SK-N-SH (cell line): ENCODE data around the gene MANEAL. TPM values are rescaled to one million over a fixed set of nuclear protein-coding genes. Genes with fewer than 3 reads are reported as not detected.

Experiments used
- CTCF ChIA-PET: fragments of 300-600, 350-600 bp; formaldehyde crosslinking; extraction: SDS; loops from one replicate; lab custom pipeline; 2021; lab: Yijun Ruan, JAX
- POLR2A ChIA-PET: fragments of 350-600 bp; sonication (Branson Sonifier 250); formaldehyde crosslinking; extraction: SDS; loops from one replicate; lab custom pipeline; 2020; ENCODE audit warnings: antibody characterized with exemption, inconsistent platforms; lab: Yijun Ruan, JAX
- DNase-seq: peaks from one replicate; pipeline ENCODE4 v3.0.0; 2012
- H2AFZ ChIP-seq: fragments of 200-600 bp; sonication (generic); 2 replicates; pipeline ENCODE4 v1.8.1; 2016; ENCODE audit warnings: antibody characterized with exemption, mild to moderate bottlenecking, low read depth
- H3F3A ChIP-seq: fragments of 200-600 bp; sonication (generic); replicated peaks from 2 replicates; pipeline ENCODE3; 2016; ENCODE audit warnings: antibody characterized with exemption, mild to moderate bottlenecking; ENCODE audit not compliant: insufficient read depth
- H3K27ac ChIP-seq, 2 experiments: fragments of 200-500 bp in 1 of 2; fragments of 200-600 bp in 1 of 2; sonication (Bioruptor generic) in 1 of 2; sonication (generic), shearing (Covaris generic) in 1 of 2; 2 replicates each; pipeline versions ENCODE4 v1.5.1 to v1.6.1; 2014 to 2016; ENCODE audit warnings: low read depth in 2 of 2, inconsistent platforms in 1 of 2, low read length in 1 of 2, mild to moderate bottlenecking in 1 of 2, mixed read lengths in 1 of 2
- H3K27me3 ChIP-seq: fragments of 200-600 bp; sonication (generic), shearing (Covaris generic); 2 replicates; pipeline ENCODE4 v1.6.1; 2016; ENCODE audit warnings: mixed run types; ENCODE audit not compliant: insufficient read depth
- H3K36me3 ChIP-seq, 2 experiments: fragments of 200-500 bp in 1 of 2; fragments of 200-600 bp in 1 of 2; sonication (Bioruptor generic) in 1 of 2; sonication (generic) in 1 of 2; replicated peaks in 1 of 2; 2 replicates each; pipeline versions ENCODE3 to v1.5.1; 2014 to 2016; ENCODE audit warnings: low read length in 1 of 2, mild to moderate bottlenecking in 1 of 2; ENCODE audit not compliant: insufficient read depth in 2 of 2, control insufficient read depth in 1 of 2
- H3K4me1 ChIP-seq, 2 experiments: fragments of 200-500 bp in 1 of 2; fragments of 200-600 bp in 1 of 2; sonication (Bioruptor generic) in 1 of 2; sonication (generic), shearing (Covaris generic) in 1 of 2; 2 replicates each; pipeline versions ENCODE4 v1.5.1 to v1.6.1; 2014 to 2016; ENCODE audit warnings: low read depth in 1 of 2, low read length in 1 of 2, mixed run types in 1 of 2; ENCODE audit not compliant: insufficient read depth in 2 of 2, control insufficient read depth in 1 of 2
- H3K4me2 ChIP-seq: fragments of 200-600 bp; sonication (generic), shearing (Covaris generic); 2 replicates; pipeline ENCODE4 v1.6.1; 2017; ENCODE audit warnings: mixed run types
- H3K4me3 ChIP-seq, 2 experiments: fragments of 200-500 bp in 1 of 2; fragments of 200-600 bp in 1 of 2; sonication (Bioruptor generic) in 1 of 2; sonication (generic), shearing (Covaris generic) in 1 of 2; 2 replicates each; pipeline versions ENCODE4 v1.5.1 to v1.8.1; 2014 to 2016; ENCODE audit warnings: low read depth in 2 of 2, inconsistent platforms in 1 of 2, low read length in 1 of 2, mild to moderate bottlenecking in 1 of 2, mixed read lengths in 1 of 2, moderate library complexity in 1 of 2
- H3K79me2 ChIP-seq: fragments of 200-600 bp; sonication (generic); 2 replicates; pipeline ENCODE4 v1.8.1; 2017; ENCODE audit warnings: mild to moderate bottlenecking; ENCODE audit not compliant: insufficient read depth
- H3K9ac ChIP-seq: fragments of 200-600 bp; sonication (generic); 2 replicates; pipeline ENCODE4 v1.6.1; 2017; ENCODE audit warnings: mixed run types
- H3K9me2 ChIP-seq: fragments of 200-600 bp; sonication (generic); 2 replicates; pipeline ENCODE4 v1.6.1; 2017; ENCODE audit warnings: mixed run types
- H3K9me3 ChIP-seq: fragments of 200-600 bp; sonication (generic); 2 replicates; pipeline ENCODE4 v1.6.1; 2017; ENCODE audit warnings: mixed run types, mild to moderate bottlenecking, moderate library complexity
- H4K20me1 ChIP-seq: fragments of 200-600 bp; sonication (generic); 2 replicates; pipeline ENCODE4 v1.6.1; 2017; ENCODE audit warnings: mild to moderate bottlenecking, mixed run types; ENCODE audit not compliant: insufficient read depth
- CHD2 ChIP-seq: fragments of 150-350 bp; IDR thresholded peaks from 2 replicates; pipeline ENCODE4 v1.6.1; 2018; ENCODE audit warnings: low read length; ENCODE audit not compliant: partially characterized antibody
- EZH2phosphoT487 ChIP-seq: fragments of 200-600 bp; sonication (generic); IDR thresholded peaks from 2 replicates; pipeline ENCODE4 v1.6.1; 2017; ENCODE audit warnings: low read depth, mixed run types, mild to moderate bottlenecking, antibody characterized with exemption, moderate library complexity, borderline replicate concordance
- FOXJ3 ChIP-seq: sonication (generic); formaldehyde crosslinking; IDR thresholded peaks from 2 replicates; pipeline ENCODE4 v1.5.1; 2020; ENCODE audit warnings: mild to moderate bottlenecking, missing genetic modification reagents
- FOXM1 ChIP-seq: IDR thresholded peaks from 2 replicates; pipeline ENCODE4 v1.4.0; 2012; ENCODE audit warnings: low read depth, mild to moderate bottlenecking
- GABPA ChIP-seq: IDR thresholded peaks from 2 replicates; pipeline ENCODE4 v1.4.0; 2012; ENCODE audit warnings: low read depth, mild to moderate bottlenecking
- JUND ChIP-seq: IDR thresholded peaks from 2 replicates; pipeline ENCODE4 v1.4.0; 2012
- NFIC ChIP-seq: IDR thresholded peaks from 2 replicates; pipeline ENCODE4 v1.4.0; 2012; ENCODE audit warnings: borderline replicate concordance
- NRF1 ChIP-seq: IDR thresholded peaks from 2 replicates; pipeline ENCODE4 v1.6.1; 2012; ENCODE audit warnings: low read depth, mild to moderate bottlenecking, low read length
- POLR2AphosphoS5 ChIP-seq: IDR thresholded peaks from 2 replicates; pipeline ENCODE4 v1.6.1; 2012; ENCODE audit warnings: low read depth, low read length
- RAD21 ChIP-seq: IDR thresholded peaks from 2 replicates; pipeline ENCODE4 v1.6.1; 2012; ENCODE audit warnings: mild to moderate bottlenecking, low read length
- RCOR1 ChIP-seq: fragments of 150-350 bp; IDR thresholded peaks from 2 replicates; pipeline ENCODE4 v1.6.1; 2017; ENCODE audit warnings: antibody characterized with exemption, low read length
- REST ChIP-seq: IDR thresholded peaks from 2 replicates; pipeline ENCODE4 v1.6.1; 2012; ENCODE audit warnings: mild to moderate bottlenecking, low read depth, low read length, moderate library complexity
- RFX5 ChIP-seq: IDR thresholded peaks from 2 replicates; pipeline ENCODE4 v1.6.1; 2012; ENCODE audit warnings: mild to moderate bottlenecking, improper control_type of control experiment, low read length
- RXRA ChIP-seq: IDR thresholded peaks from 2 replicates; pipeline ENCODE4 v1.4.0; 2012; ENCODE audit warnings: low read depth, mild to moderate bottlenecking, borderline replicate concordance
- YY1 ChIP-seq: IDR thresholded peaks from 2 replicates; pipeline ENCODE4 v1.4.0; 2012; ENCODE audit warnings: low read depth, mild to moderate bottlenecking
- ZBTB33 ChIP-seq: IDR thresholded peaks from 2 replicates; pipeline ENCODE4 v1.4.0; 2012; ENCODE audit warnings: low read depth, borderline replicate concordance
- WGBS: methylation state at CpG from one replicate; pipeline ENCODE4 v1.1.6; 2017; ENCODE audit warnings: low lambda C conversion rate; 5-methylcytosine and 5-hydroxymethylcytosine counted together
- polyA plus RNA-seq, 3 experiments: library from polyadenylated mRNA; depleted of rRNA; stranded (reverse); fragments of >200 nt; gene quantifications; 2 replicates each; pipeline ENCODE4 v1.2.3, GENCODE V29; 2012
- TF ChIP-seq, protein P1 (sequence below): fragments of 150-350 bp; IDR thresholded peaks from 2 replicates; pipeline ENCODE4 v1.6.1; 2016; ENCODE audit warnings: mild to moderate bottlenecking, low read depth, low read length
- TF ChIP-seq, protein P2 (sequence below): IDR thresholded peaks from 2 replicates; pipeline ENCODE4 v1.4.0; 2012; ENCODE audit warnings: low read depth

MANEAL gene
- polyA plus RNA-seq, 1 of the 3 experiments (the other 2 are of a cell fraction): 2.7 TPM

GRCh38 chr1:37846647-37847339 lies 53.1 kb downstream of the MANEAL start:
- Histone ChIP-seq H3K9ac (no peak overlapping the region), H3K9me2 (no peaks in the 10 kb centered on the region), H2AFZ (no peak overlapping the region), H3K79me2 (peaks cover 87% of the 10 kb centered on the region), H4K20me1 (peaks cover 46% of the 10 kb centered on the region), H3K27me3 (no peaks in the 10 kb centered on the region), H3K36me3 (peaks cover 26 to 35% of the 10 kb centered on the region in 2 experiments), H3F3A (peaks cover 3% of the 10 kb centered on the region), H3K27ac (no peak overlapping the region), H3K4me1 (peaks cover 0 to 5% of the 10 kb centered on the region in 2 experiments; a peak in 2 of 4 replicates), H3K4me3 (no peak overlapping the region), H3K9me3 (no peaks in the 10 kb centered on the region), H3K4me2 (no peak overlapping the region)
- ChIA-PET POLR2A (interaction anchor here (0.6 kb wide), 1 partner anchor 27 kb away, joined by 3 read pairs; no protein-coding TSS in a partner anchor), CTCF (interaction anchor here (1.3 to 3.2 kb wide), 3 partner anchors 13 to 35 kb away, joined by 3 to 11 read pairs (median 3); partner anchors contain the start of gene MTF1)
- 94% methylated on average over 4 of the region's 4 CpGs for WGBS
- TF ChIP-seq NRF1 (no peak), GABPA (no peak), FOXJ3 (CRISPR knock-in tag) (no peak), RCOR1 (no peak), REST (no peak), RFX5 (no peak), NFIC (no peak), RXRA (no peak), RAD21 (no peak), JUND (no peak), CHD2 (no peak)
- TF ChIP-seq, protein P1, sequence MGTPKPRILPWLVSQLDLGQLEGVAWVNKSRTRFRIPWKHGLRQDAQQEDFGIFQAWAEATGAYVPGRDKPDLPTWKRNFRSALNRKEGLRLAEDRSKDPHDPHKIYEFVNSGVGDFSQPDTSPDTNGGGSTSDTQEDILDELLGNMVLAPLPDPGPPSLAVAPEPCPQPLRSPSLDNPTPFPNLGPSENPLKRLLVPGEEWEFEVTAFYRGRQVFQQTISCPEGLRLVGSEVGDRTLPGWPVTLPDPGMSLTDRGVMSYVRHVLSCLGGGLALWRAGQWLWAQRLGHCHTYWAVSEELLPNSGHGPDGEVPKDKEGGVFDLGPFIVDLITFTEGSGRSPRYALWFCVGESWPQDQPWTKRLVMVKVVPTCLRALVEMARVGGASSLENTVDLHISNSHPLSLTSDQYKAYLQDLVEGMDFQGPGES: no peak
- DNase-seq: no peak

DNA sequence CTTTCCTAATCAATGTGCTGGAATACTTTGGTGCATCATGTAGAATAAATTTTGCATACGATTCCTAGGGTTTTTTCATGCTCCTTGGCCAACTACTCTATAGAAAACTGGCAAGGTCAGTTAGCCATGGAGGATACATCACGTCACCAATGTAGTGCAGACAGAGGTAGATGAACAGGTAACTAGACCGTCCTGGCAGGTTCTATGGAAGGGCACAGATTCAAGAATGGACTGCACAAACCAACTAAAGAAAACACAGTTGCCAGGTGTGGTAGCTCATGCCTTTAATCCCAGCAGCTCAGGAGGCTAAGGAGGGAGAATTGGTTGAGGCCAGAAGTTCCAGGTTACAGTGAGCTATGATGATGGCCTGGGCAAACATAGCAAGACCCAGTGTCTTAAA lies 55.8 kb downstream of the MANEAL start:
- ChIA-PET POLR2A (no interaction called here), CTCF (interaction anchor here (3.5 kb wide), 1 partner anchor 10 kb away, joined by 26 read pairs; the partner anchor contains the start of gene MTF1)
- 91% methylated on average over 3 of the region's 3 CpGs for WGBS
- H4K20me1 ChIP-seq: peaks cover 56% of the 10 kb centered on the region
- H3K4me1 ChIP-seq: peaks cover 0 to 5% of the 10 kb centered on the region in 2 experiments; a peak in 2 of 4 replicates
- no peak overlapping the region for H2AFZ ChIP-seq
- no peak for DNase-seq
- H3F3A ChIP-seq: peaks cover 3% of the 10 kb centered on the region
- no peaks in the 10 kb centered on the region for H3K9me2 ChIP-seq
- no peaks in the 10 kb centered on the region for H3K27me3 ChIP-seq
- H3K79me2 ChIP-seq: peaks cover 97% of the 10 kb centered on the region
- no peak overlapping the region for H3K9ac ChIP-seq
- H3K27ac ChIP-seq: no peak overlapping the region
- no peak overlapping the region for H3K4me3 ChIP-seq
- H3K36me3 ChIP-seq: peaks cover 30 to 38% of the 10 kb centered on the region in 2 experiments
- no peak overlapping the region for H3K4me2 ChIP-seq
- H3K9me3 ChIP-seq: no peaks in the 10 kb centered on the region
- no peak for TF ChIP-seq FOXM1
- no peak for TF ChIP-seq RFX5
- no peak for TF ChIP-seq POLR2AphosphoS5
- no peak for TF ChIP-seq EZH2phosphoT487
- no peak for TF ChIP-seq RAD21
- TF ChIP-seq ZBTB33: no peak
- TF ChIP-seq NRF1: no peak
- TF ChIP-seq YY1: no peak
- TF ChIP-seq, protein P2, sequence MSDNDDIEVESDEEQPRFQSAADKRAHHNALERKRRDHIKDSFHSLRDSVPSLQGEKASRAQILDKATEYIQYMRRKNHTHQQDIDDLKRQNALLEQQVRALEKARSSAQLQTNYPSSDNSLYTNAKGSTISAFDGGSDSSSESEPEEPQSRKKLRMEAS: no peak
- no peak for TF ChIP-seq GABPA
- no peak for TF ChIP-seq RXRA
